ENCODE results near the gene VDR.

- TF ChIP-seq EZH2 (IDR thresholded peaks at IDR 0.05; ENCODE audit: insufficient read depth, poor library complexity, severe bottlenecking) (no peak), EZH2phosphoT487 (IDR thresholded peaks at IDR 0.05; ENCODE audit: insufficient read depth, low read depth) (no peak)
These were observed 26.4 kb upstream of the VDR start for GRCh38 chr12:47931187-47931586.

Data from GM23248 (cell line).